GM12875 (cell line): ENCODE measurements around the gene MGRN1.

Source experiments
- H3K4me3 ChIP-seq: one replicate; pipeline ENCODE4 v1.5.1; 2011; ENCODE audit warnings: low read depth, low read length, control low read depth
- TF ChIP-seq, protein P1 (sequence below): IDR thresholded peaks from 2 replicates; pipeline ENCODE4 v1.5.1; 2011; ENCODE audit warnings: low read depth, mild to moderate bottlenecking, control low read depth, inconsistent platforms, low read length, moderate library complexity, borderline replicate concordance; ENCODE audit not compliant: insufficient read depth

The MGRN1 gene

DNA sequence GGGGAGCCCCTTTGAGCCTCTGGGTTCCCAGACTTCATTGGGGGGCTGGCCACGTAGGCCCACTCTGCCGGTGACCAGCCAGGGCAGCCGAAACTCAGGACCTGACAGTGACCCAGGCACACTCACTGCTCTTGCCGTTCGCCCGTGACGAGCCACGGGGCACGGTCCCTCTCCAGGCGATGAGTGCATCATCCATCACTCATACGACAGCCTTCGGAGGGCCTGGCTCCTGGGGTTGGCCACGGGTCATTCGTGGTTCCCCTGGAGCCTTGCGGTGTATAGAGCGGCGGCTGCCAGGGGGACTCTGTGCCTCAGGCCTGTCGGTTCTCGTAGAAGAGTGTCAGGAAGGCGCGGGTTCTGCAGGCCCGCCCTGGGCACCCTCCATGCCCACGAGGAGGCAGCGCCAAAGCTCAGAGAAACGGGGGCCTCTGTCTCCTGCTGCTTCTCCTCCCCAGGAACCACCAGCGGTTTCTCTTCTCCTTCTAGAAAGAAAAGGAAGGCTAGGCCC lies 57.5 kb downstream of the MGRN1 start:
- TF ChIP-seq, protein P1, sequence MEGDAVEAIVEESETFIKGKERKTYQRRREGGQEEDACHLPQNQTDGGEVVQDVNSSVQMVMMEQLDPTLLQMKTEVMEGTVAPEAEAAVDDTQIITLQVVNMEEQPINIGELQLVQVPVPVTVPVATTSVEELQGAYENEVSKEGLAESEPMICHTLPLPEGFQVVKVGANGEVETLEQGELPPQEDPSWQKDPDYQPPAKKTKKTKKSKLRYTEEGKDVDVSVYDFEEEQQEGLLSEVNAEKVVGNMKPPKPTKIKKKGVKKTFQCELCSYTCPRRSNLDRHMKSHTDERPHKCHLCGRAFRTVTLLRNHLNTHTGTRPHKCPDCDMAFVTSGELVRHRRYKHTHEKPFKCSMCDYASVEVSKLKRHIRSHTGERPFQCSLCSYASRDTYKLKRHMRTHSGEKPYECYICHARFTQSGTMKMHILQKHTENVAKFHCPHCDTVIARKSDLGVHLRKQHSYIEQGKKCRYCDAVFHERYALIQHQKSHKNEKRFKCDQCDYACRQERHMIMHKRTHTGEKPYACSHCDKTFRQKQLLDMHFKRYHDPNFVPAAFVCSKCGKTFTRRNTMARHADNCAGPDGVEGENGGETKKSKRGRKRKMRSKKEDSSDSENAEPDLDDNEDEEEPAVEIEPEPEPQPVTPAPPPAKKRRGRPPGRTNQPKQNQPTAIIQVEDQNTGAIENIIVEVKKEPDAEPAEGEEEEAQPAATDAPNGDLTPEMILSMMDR: no peak
- H3K4me3 ChIP-seq: no peak overlapping the region

DNA sequence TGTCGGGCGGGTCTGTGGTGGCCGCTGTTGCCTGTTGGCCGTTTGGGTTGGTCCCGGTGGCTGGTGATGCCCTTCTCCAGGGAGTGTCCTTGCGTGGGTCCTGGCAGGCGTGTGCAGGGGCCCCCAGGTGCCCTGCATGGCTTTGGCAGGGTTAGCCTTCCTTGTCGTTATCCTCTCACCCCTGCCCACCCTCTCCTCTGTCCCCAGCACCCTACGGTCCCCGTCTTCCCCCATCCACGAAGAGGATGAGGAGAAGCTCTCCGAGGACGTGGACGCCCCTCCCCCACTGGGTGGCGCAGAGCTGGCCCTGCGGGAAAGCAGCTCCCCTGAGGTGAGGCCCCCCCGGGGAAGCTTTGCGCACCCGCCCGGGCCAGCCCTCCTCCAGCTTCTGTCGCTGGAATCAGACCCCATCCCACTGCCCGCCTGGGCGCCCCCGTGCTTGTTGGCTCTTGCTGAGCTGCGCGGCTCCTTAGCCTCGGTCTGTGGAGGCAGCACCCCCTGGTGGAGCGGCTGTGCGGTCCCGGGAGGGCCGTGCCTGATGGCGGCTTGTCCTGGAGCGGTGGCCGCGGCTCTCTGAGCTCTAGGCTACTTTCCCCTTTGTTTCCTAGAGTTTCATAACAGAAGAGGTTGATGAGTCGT lies 58.1 kb downstream of the MGRN1 start:
- H3K4me3 ChIP-seq: no peak overlapping the region
- TF ChIP-seq, protein P1: peak; percentile 49; the same call in 1 of the 2 replicates

DNA sequence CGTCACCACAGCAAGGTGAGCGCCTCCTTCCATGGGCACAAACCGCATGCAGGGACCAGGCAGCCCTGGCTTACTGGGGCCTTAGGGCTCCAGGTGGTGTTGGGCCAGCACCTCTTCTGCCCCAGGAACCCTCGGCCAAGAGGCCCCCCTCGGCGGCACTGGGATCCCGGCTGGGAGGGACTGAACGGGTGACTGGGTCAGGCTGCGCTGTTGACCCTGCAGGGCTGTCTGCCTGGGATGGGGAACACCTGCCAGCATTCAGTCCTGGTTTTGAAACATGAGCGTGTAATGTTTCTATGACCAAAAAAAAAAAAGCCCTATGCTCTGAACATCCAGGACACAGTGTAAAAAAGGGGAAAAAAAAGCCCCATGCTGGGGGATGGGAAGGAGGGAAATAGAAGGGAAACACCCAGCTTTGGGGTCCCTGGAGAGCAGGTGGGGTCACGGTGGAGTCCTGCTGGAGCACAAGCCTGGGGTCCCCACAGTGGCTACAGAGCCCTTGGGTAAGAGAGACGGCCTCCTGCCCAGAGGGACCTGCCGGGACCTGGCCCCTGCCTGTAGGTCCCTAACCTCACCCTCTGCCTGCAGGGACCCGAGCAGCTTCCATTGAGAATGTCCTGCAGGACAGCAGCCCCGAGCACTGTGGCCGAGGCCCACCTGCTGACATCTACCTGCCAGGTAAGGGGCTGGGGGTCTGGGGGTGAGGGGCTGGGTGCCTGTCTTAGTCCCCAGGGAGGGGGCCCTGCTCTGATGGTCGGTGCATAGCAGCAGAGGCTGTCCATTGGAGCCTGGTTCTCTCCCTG lies 58.8 kb downstream of the MGRN1 start:
- TF ChIP-seq, protein P1: no peak
- no peak overlapping the region for H3K4me3 ChIP-seq

DNA sequence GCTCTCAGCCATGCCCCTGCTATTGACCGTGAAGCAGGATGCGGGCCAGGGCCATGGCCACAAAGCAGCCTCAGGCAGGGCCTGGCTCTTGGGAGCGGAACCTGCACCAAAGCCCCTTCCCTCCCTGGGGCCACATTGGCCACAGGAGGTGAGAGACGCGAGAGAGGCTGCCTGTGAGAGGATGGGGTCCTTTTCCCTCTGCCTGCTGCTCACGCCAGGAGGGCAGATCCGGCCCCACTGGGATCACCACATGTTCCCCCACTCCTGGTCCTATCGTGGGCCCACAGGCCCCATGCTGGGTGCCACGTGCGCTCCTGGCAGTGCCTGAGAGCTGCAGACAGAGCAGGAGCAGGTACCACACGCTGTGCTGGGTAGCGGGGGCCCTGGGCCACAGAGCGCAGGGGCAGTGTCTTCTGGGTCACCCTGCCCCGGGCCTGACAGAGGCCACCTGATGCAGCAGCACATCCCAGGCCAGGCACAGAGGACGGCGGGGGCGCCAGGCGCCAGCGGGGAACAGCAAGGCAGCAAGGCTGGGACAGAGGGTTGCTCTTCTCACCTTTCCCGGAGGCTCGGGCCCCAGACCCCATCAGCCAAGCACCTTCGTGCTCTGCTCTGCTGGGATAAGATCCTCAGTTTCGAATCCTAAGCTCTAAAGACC lies 59.6 kb downstream of the MGRN1 start:
- H3K4me3 ChIP-seq: no peak overlapping the region
- TF ChIP-seq, protein P1: no peak

DNA sequence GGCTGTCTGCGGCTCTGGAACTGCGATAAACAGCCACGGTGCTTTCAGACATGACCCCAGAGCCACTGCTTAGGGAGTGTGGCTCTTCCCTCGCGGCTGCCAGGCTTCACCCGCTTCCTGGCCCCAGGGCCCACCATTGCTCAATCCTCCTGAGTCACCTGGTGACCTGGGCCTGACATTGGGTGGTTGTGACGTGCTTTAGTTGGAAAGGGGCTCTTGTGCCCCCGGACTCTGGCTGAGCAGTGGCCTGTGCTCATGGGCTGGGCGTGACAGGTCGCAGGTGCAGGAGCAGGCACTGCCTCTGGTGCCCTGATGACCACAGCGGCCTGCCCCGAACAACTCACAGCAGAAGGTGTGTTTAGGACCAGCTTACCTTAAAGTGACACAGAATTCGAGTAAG lies 60.1 kb downstream of the MGRN1 start:
- TF ChIP-seq, protein P1: no peak
- H3K4me3 ChIP-seq: no peak overlapping the region

DNA sequence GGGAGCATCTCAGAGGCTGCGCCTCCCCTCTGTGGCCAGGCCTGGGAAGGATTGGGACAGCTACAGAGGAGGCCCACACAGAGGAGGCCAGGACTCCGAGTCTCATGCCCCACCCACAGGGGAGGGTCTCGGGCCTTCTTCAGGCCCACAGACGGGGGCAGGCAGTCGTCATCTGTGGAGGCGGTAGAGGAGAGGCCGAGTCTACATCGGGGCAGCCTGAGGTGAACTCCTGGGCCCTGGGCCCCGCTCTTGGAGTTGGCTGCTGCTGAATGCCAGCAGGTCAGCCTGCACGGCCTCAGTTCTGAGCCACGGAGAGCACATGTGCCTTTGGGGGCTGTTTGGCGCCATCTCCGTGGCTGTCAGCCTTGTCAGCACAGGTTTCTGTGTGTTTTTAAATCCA lies 60.7 kb downstream of the MGRN1 start:
- H3K4me3 ChIP-seq: no peak overlapping the region
- TF ChIP-seq, protein P1: no peak
